Measurements from ENCODE around the gene TSPOAP1.

TSPOAP1 gene

GRCh38 chr17:58302919-58303585, 25.5 kb downstream of the TSPOAP1 start:
- DNase-seq: no peak

- DNase-seq: no peak
Measured at GRCh38 chr17:58302171-58302918, 26.2 kb downstream of the TSPOAP1 start.

- DNase-seq: no peak
Measured at GRCh38 chr17:58301504-58302150, 27.0 kb downstream of the TSPOAP1 start.

- DNase-seq: no peak
Measured at GRCh38 chr17:58300336-58300735, 28.3 kb downstream of the TSPOAP1 start.

GRCh38 chr17:58294034-58294433, 34.6 kb downstream of the TSPOAP1 start:
- DNase-seq: no peak

- no peak for DNase-seq
Measured at GRCh38 chr17:58291246-58291645, 37.3 kb downstream of the TSPOAP1 start.

- no peak for DNase-seq
Measured at GRCh38 chr17:58289869-58290268, 38.7 kb downstream of the TSPOAP1 start.

GRCh38 chr17:58285422-58285810, 43.2 kb downstream of the TSPOAP1 start:
- no peak for DNase-seq

- DNase-seq: no peak
Measured at GRCh38 chr17:58284613-58285421, 43.8 kb downstream of the TSPOAP1 start.

GRCh38 chr17:58283674-58284612, 44.7 kb downstream of the TSPOAP1 start:
- no peak for DNase-seq

GRCh38 chr17:58282442-58282841, 46.2 kb downstream of the TSPOAP1 start:
- no peak for DNase-seq

- DNase-seq: no peak
Measured at GRCh38 chr17:58281511-58282011, 47.0 kb downstream of the TSPOAP1 start.

GRCh38 chr17:58280480-58281217, 47.9 kb downstream of the TSPOAP1 start, which contains the start of gene MPO:
MPO (minus strand) TSS chr17:58280935; CDS start chr17:58280758, 177 bp downstream.
- no peak for DNase-seq

- DNase-seq: no peak
Measured at GRCh38 chr17:58279736-58280479, 48.7 kb downstream of the TSPOAP1 start.

GRCh38 chr17:58279016-58279711, 49.4 kb downstream of the TSPOAP1 start:
- no peak for DNase-seq

GRCh38 chr17:58278661-58279015, 50.0 kb downstream of the TSPOAP1 start:
- DNase-seq: no peak

- no peak for DNase-seq
Measured at GRCh38 chr17:58277802-58278595, 50.6 kb downstream of the TSPOAP1 start.

- DNase-seq: no peak
Measured at GRCh38 chr17:58277107-58277801, 51.3 kb downstream of the TSPOAP1 start.
